Esophagus squamous epithelium (tissue), 4 donors: ENCODE measurements around the gene CRACDL.

ENCODE experiments used
- CTCF ChIP-seq, 6 experiments: fragments of 450-650 bp in 4 of 6; fragments of 200-600 bp in 2 of 6; sonication (generic) in 2 of 6; IDR thresholded peaks; one replicate each; pipeline ENCODE4 v1.5.1; 2016 to 2019; ENCODE audit warnings: antibody characterized with exemption in 6 of 6, mild to moderate bottlenecking in 4 of 6, moderate library complexity in 4 of 6
- POLR2A ChIP-seq, 4 donors: fragments of 450-650 bp; IDR thresholded peaks; one replicate each; pipeline ENCODE4 v1.6.1; 2017; ENCODE audit warnings: antibody characterized with exemption in 4 of 4, mild to moderate bottlenecking in 4 of 4, moderate library complexity in 3 of 4

DNA sequence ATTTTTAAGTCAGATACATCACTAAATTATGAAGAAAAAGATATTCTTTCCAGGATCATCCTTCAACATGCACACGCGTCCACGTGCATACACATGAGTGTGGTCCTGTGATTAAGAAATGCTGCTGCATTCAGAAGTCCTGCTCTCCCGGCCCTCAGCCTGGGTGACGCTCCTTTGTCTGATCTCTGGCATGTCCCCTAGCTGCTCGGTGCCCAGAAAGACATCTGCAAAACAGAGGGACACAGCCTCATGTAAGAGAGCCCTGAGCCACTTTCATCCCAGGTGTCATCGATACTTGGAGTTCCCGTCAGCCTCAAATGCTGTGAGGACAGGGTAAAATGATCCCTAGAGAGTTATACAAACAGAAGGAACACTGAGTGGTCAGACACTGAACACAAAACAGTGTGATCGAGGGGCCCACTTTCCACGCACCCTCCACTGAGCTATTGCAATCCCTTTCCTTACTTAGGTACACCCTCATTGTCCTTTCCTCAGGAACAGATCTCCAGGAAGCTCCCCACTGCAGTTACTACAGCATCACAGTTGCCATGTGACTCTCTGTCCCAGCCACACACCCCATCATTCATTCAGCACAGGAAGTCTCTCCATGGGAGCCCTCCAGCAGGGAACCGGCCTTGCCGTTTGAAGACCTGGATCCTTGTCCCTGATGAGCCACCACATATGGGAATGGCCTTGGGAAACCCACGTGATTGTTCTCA is 32.1 kb downstream of the CRACDL start:
- TF ChIP-seq CTCF (IDR thresholded peaks at IDR 0.05) (no peak), POLR2A (IDR thresholded peaks at IDR 0.05) (no peak)
